Neural cell (in vitro differentiated cells): Measurements from ENCODE around the gene GAL. TPM values are rescaled to one million over a fixed set of nuclear protein-coding genes. Genes with fewer than 3 reads are reported as not detected.

Experiments used
- H2AFZ ChIP-seq: fragments of 200-600, 300-800 bp; sonication (generic), shearing (Covaris generic); 2 replicates; pipeline ENCODE4 v1.6.0; 2014; ENCODE audit warnings: low read depth, mild to moderate bottlenecking, antibody characterized with exemption, low read length, moderate library complexity
- H3F3A ChIP-seq: fragments of 200-600 bp; shearing (Covaris generic); 2 replicates; pipeline ENCODE4 v1.6.1; 2016; ENCODE audit warnings: mild to moderate bottlenecking, moderate library complexity, mixed read lengths, antibody characterized with exemption, low read length; ENCODE audit not compliant: insufficient read depth, poor library complexity, severe bottlenecking
- H3K27ac ChIP-seq: fragments of 200-600, 300-800 bp; sonication (generic), shearing (Covaris generic); 2 replicates; pipeline ENCODE4 v1.5.1; 2014; ENCODE audit warnings: mild to moderate bottlenecking, low read length, moderate library complexity
- H3K27me3 ChIP-seq: fragments of 300-800, 200-600 bp; sonication (generic), shearing (Covaris generic); 2 replicates; pipeline ENCODE4 v1.6.0; 2014; ENCODE audit warnings: mild to moderate bottlenecking, low read depth, low read length, moderate library complexity; ENCODE audit not compliant: insufficient read depth
- H3K36me3 ChIP-seq: fragments of 300-800, 200-600 bp; sonication (generic), shearing (Covaris generic); 2 replicates; pipeline ENCODE4 v1.5.1; 2014; ENCODE audit warnings: mild to moderate bottlenecking, antibody characterized with exemption, low read length, moderate library complexity; ENCODE audit not compliant: insufficient read depth
- H3K4me2 ChIP-seq: fragments of 300-800, 200-600 bp; sonication (generic), shearing (Covaris generic); 2 replicates; pipeline ENCODE4 v1.6.0; 2014; ENCODE audit warnings: mild to moderate bottlenecking, low read length
- H3K4me3 ChIP-seq: fragments of 300-800, 200-600 bp; sonication (generic), shearing (Covaris generic); 2 replicates; pipeline ENCODE4 v1.5.1; 2014; ENCODE audit warnings: mild to moderate bottlenecking, low read length, moderate library complexity
- H3K79me2 ChIP-seq: fragments of 200-600 bp; shearing (Covaris generic); replicated peaks from 2 replicates; pipeline ENCODE4 v1.6.0; 2014; ENCODE audit warnings: mild to moderate bottlenecking, low read length, moderate library complexity; ENCODE audit not compliant: insufficient read depth
- H3K9ac ChIP-seq: fragments of 300-800, 200-600 bp; sonication (generic), shearing (Covaris generic); 2 replicates; pipeline ENCODE4 v1.6.1; 2016; ENCODE audit warnings: mild to moderate bottlenecking, low read length, mixed read lengths
- H3K9me2 ChIP-seq: fragments of 200-600 bp; shearing (Covaris generic); 2 replicates; pipeline ENCODE4 v1.6.1; 2016; ENCODE audit warnings: mild to moderate bottlenecking, low read length, mixed read lengths; ENCODE audit not compliant: insufficient read depth
- H3K9me3 ChIP-seq: fragments of 200-600, 300-800 bp; sonication (generic), shearing (Covaris generic); 2 replicates; pipeline ENCODE4 v1.6.1; 2016; ENCODE audit warnings: mild to moderate bottlenecking, mixed run types, low read length, moderate library complexity, mixed read lengths
- H4K20me1 ChIP-seq: fragments of 200-600 bp; shearing (Covaris generic); 2 replicates; pipeline ENCODE4 v1.6.1; 2016; ENCODE audit warnings: mild to moderate bottlenecking, mixed run types; ENCODE audit not compliant: insufficient read depth
- CTCF ChIP-seq: fragments of 450-650 bp; IDR thresholded peaks from 2 replicates; pipeline ENCODE4 v1.5.1; 2014; ENCODE audit warnings: antibody characterized with exemption, mild to moderate bottlenecking, moderate library complexity; ENCODE audit not compliant: poor library complexity, severe bottlenecking
- EP300 ChIP-seq: fragments of 450-650 bp; conservative IDR thresholded peaks from 2 replicates; pipeline ENCODE4 v1.6.1; 2014; ENCODE audit warnings: antibody characterized with exemption, mild to moderate bottlenecking, moderate library complexity; ENCODE audit not compliant: poor library complexity, severe bottlenecking
- EZH2 ChIP-seq: fragments of 200-600, 300-800 bp; shearing (Covaris generic), sonication (generic); IDR thresholded peaks from 2 replicates; pipeline ENCODE4 v1.6.1; 2014; ENCODE audit warnings: antibody characterized with exemption, low read length, borderline replicate concordance, mild to moderate bottlenecking; ENCODE audit not compliant: insufficient read depth, poor library complexity, severe bottlenecking
- MXI1 ChIP-seq: fragments of 450-650 bp; conservative IDR thresholded peaks from 2 replicates; pipeline ENCODE4 v1.6.1; 2014; ENCODE audit warnings: antibody characterized with exemption, mild to moderate bottlenecking; ENCODE audit not compliant: poor library complexity, severe bottlenecking
- POLR2AphosphoS5 ChIP-seq: IDR thresholded peaks from 2 replicates; pipeline ENCODE4 v1.6.1; 2012
- RAD21 ChIP-seq: fragments of 450-650 bp; conservative IDR thresholded peaks from 2 replicates; pipeline ENCODE4 v1.6.1; 2014; ENCODE audit warnings: antibody characterized with exemption, mild to moderate bottlenecking, moderate library complexity
- SMC3 ChIP-seq: fragments of 450-650 bp; conservative IDR thresholded peaks from 2 replicates; pipeline ENCODE4 v1.6.1; 2014; ENCODE audit warnings: antibody characterized with exemption, mild to moderate bottlenecking, moderate library complexity; ENCODE audit not compliant: poor library complexity
- TAF1 ChIP-seq: IDR thresholded peaks from 2 replicates; pipeline ENCODE4 v1.6.1; 2012; ENCODE audit warnings: low read depth
- polyA plus RNA-seq: library from polyadenylated mRNA; depleted of rRNA; stranded (reverse); fragments of >200 nt; gene quantifications from 2 replicates; pipeline ENCODE4 v1.2.3, GENCODE V29; 2014
- TF ChIP-seq, protein P1 (sequence below): IDR thresholded peaks from 2 replicates; pipeline ENCODE4 v1.6.1; 2012; ENCODE audit warnings: borderline replicate concordance

The GAL gene
- polyA plus RNA-seq, 1 donor from 2014 or later = 2.1 TPM

DNA sequence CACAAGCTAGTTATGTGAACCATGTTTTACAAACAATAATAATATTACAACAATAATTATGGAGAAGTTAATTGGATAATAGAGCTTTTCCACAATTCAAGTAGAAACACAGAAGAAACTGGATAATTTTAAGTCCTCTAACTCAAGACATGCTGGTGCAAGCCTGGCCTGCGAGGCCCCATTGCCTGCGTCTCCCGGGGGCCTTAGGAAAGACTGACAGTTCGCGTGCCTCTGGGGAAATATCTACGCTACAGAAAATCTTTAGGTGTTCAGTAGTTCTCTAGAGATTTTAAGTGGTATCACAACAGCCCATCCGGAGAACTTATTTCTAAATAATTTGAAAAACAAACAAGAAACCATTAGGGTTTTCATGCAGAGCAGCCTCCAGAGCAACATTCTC lies 23.2 kb downstream of the GAL start:
- no peaks in the 10 kb centered on the region for H3K79me2 ChIP-seq
- H3K27ac ChIP-seq = no peak overlapping the region
- H3K36me3 ChIP-seq = no peaks in the 10 kb centered on the region
- no peaks in the 10 kb centered on the region for H3K27me3 ChIP-seq
- no peak overlapping the region for H3K9ac ChIP-seq
- H4K20me1 ChIP-seq = no peaks in the 10 kb centered on the region
- H3K9me2 ChIP-seq = no peaks in the 10 kb centered on the region
- no peak overlapping the region for H2AFZ ChIP-seq
- no peak overlapping the region for H3K4me3 ChIP-seq
- H3K9me3 ChIP-seq = no peaks in the 10 kb centered on the region
- TF ChIP-seq, protein P1, sequence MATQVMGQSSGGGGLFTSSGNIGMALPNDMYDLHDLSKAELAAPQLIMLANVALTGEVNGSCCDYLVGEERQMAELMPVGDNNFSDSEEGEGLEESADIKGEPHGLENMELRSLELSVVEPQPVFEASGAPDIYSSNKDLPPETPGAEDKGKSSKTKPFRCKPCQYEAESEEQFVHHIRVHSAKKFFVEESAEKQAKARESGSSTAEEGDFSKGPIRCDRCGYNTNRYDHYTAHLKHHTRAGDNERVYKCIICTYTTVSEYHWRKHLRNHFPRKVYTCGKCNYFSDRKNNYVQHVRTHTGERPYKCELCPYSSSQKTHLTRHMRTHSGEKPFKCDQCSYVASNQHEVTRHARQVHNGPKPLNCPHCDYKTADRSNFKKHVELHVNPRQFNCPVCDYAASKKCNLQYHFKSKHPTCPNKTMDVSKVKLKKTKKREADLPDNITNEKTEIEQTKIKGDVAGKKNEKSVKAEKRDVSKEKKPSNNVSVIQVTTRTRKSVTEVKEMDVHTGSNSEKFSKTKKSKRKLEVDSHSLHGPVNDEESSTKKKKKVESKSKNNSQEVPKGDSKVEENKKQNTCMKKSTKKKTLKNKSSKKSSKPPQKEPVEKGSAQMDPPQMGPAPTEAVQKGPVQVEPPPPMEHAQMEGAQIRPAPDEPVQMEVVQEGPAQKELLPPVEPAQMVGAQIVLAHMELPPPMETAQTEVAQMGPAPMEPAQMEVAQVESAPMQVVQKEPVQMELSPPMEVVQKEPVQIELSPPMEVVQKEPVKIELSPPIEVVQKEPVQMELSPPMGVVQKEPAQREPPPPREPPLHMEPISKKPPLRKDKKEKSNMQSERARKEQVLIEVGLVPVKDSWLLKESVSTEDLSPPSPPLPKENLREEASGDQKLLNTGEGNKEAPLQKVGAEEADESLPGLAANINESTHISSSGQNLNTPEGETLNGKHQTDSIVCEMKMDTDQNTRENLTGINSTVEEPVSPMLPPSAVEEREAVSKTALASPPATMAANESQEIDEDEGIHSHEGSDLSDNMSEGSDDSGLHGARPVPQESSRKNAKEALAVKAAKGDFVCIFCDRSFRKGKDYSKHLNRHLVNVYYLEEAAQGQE = no peak
- TF ChIP-seq CTCF (no peak), SMC3 (no peak), EZH2 (no peak), RAD21 (no peak), MXI1 (no peak), EP300 (no peak), POLR2AphosphoS5 (no peak), TAF1 (no peak)
- H3F3A ChIP-seq = no peaks in the 10 kb centered on the region
- no peak overlapping the region for H3K4me2 ChIP-seq

DNA sequence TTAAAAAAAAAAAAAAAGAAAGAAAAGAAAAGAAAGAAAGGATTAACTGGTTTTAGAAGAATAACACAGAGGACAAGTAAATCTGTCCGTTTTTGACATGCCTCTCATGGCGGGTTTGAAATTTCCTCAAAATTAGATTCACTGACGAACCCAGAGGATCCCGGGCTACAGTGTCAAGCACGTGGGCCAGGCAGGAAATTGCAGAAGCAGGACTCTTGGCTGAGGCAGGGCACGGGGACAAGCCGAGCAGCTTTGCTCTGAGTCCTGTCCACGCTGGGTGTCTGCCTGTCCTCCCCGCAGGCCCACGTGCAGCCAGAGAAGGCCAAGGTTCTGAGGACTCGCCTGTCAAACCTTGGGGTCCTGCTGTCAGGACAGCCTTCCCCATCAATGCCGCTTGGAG lies 24.7 kb downstream of the GAL start:
- H3K79me2 ChIP-seq = no peaks in the 10 kb centered on the region
- H3K9ac ChIP-seq = no peak overlapping the region
- H3K4me3 ChIP-seq = no peak overlapping the region
- H3K9me3 ChIP-seq = no peaks in the 10 kb centered on the region
- TF ChIP-seq EZH2 (no peak), MXI1 (no peak), EP300 (no peak), POLR2AphosphoS5 (no peak), CTCF (no peak), TAF1 (no peak), RAD21 (no peak), SMC3 (no peak)
- TF ChIP-seq, protein P1 = no peak
- H3K9me2 ChIP-seq = no peaks in the 10 kb centered on the region
- no peaks in the 10 kb centered on the region for H3K36me3 ChIP-seq
- no peaks in the 10 kb centered on the region for H4K20me1 ChIP-seq
- no peaks in the 10 kb centered on the region for H3F3A ChIP-seq
- no peak overlapping the region for H3K27ac ChIP-seq
- no peak overlapping the region for H3K4me2 ChIP-seq
- no peaks in the 10 kb centered on the region for H3K27me3 ChIP-seq
- H2AFZ ChIP-seq = no peak overlapping the region
